ENCODE results near the gene SLC14A1. TPM values are rescaled to one million over a fixed set of nuclear protein-coding genes. Genes with fewer than 3 reads are reported as not detected.

The SLC14A1 gene
- total RNA-seq, 2 donors from 2014 or later, result 11.4 to 23.9 TPM

DNA sequence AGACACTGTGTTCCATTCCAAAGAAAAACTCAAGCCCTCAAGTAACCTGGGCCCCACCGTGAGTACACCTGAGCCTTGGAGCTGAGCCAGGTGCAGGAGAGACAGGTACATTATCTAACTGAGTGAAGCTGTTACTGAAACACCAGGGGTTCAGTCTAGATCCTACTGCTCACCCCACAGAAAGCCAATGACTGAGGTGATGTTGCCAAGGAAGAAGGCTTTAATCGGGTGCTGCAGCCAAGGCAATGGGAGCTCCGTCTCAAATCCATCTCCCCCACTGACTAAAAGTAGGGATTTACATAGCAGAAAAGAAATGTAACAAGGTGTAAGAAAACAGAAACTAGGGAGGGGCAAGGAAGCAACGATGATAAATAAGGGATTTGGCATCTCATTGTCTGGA lies 15.2 kb upstream of the SLC14A1 start:
- Histone ChIP-seq H3K27ac (no peak overlapping the region), H3K4me1 (no peaks in the 10 kb centered on the region), H3K4me3 (no peak overlapping the region), H3K36me3 (no peaks in the 10 kb centered on the region), H3K27me3 (no peaks in the 10 kb centered on the region), H3K9me3 (peaks cover 0 to 3% of the 10 kb centered on the region in 2 donors)
- DNase-seq (ENCODE audit: low spot score), result no peak
- TF ChIP-seq, protein P1, sequence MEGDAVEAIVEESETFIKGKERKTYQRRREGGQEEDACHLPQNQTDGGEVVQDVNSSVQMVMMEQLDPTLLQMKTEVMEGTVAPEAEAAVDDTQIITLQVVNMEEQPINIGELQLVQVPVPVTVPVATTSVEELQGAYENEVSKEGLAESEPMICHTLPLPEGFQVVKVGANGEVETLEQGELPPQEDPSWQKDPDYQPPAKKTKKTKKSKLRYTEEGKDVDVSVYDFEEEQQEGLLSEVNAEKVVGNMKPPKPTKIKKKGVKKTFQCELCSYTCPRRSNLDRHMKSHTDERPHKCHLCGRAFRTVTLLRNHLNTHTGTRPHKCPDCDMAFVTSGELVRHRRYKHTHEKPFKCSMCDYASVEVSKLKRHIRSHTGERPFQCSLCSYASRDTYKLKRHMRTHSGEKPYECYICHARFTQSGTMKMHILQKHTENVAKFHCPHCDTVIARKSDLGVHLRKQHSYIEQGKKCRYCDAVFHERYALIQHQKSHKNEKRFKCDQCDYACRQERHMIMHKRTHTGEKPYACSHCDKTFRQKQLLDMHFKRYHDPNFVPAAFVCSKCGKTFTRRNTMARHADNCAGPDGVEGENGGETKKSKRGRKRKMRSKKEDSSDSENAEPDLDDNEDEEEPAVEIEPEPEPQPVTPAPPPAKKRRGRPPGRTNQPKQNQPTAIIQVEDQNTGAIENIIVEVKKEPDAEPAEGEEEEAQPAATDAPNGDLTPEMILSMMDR (IDR thresholded peaks at IDR 0.05), result no peak

DNA sequence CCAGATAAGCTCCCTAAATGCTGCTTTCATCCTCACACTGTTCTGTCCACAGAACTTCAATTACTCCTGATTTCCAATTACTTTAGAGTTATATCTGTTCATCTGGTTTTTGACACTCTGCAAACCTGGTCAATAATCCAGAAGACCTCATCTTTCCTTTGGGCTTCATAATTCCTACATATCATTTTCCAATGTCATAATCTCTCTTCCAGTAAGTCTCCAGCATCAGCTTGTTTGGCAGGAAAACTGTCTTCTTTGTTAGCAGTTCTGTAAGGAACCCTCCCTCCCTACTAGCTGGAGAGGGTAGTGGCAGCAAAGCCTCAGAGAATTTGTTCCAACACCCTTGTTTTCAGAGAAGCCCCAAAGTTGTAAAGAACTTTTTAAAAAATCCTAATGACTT lies 11.9 kb upstream of the SLC14A1 start:
- Histone ChIP-seq H3K36me3 (no peaks in the 10 kb centered on the region), H3K27ac (no peak overlapping the region), H3K4me3 (no peak overlapping the region), H3K4me1 (no peaks in the 10 kb centered on the region), H3K9me3 (peaks cover 0 to 3% of the 10 kb centered on the region in 2 donors), H3K27me3 (no peaks in the 10 kb centered on the region)
- TF ChIP-seq, protein P1 (IDR thresholded peaks at IDR 0.05), result no peak
- DNase-seq (ENCODE audit: low spot score), result no peak

DNA sequence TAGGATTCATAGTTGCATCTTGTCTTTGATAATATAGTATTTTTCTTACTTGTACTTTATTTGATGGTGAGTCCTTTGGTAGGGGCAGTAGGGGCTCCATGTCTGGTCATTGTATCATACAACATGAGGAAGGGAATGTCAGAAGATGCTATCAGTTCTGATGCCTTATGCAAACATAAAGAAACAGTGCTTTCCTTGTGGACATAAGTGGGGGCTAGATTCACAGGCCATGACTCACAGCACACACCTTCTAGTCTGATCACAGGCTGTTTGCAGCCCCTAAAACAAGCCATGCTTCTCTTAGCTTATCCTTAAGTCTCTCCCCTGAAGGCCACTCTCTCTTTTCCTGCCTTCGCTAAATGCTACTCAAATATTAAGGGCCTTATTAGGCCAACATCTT lies 10.7 kb upstream of the SLC14A1 start:
- peaks cover 0 to 3% of the 10 kb centered on the region in 2 donors for H3K9me3 ChIP-seq
- no peak for DNase-seq (ENCODE audit: low spot score)
- no peak overlapping the region for H3K27ac ChIP-seq
- no peaks in the 10 kb centered on the region for H3K36me3 ChIP-seq
- TF ChIP-seq, protein P1 (IDR thresholded peaks at IDR 0.05), result no peak
- no peaks in the 10 kb centered on the region for H3K4me1 ChIP-seq
- no peaks in the 10 kb centered on the region for H3K27me3 ChIP-seq
- no peak overlapping the region for H3K4me3 ChIP-seq

DNA sequence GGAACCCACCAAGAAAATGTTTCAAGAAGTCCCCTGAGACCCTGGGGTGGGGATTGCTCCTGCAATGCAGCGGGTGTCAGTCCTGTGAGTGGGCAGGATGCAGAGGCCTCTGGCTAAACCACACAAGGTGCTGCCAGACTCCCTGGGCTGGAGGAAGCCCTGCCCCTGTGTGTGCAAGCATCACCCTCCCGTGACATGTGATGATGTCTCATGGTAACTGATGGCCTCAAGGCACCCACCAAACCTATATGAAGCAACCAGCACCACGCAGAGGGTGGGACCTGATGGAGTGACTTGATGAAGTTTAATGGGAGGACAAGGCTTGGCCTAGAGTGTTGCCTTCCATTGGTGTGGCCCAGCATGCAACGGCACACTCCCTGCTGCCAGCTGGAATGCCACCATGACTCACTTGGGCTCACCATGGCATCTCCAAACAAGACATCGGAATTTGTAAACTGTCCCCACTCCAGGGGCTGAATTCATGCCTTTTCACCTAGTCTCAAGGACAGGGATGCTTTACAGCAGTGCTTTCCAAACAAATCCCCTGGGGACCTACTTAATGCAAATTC lies 8.7 kb upstream of the SLC14A1 start:
- Histone ChIP-seq H3K4me1 (no peaks in the 10 kb centered on the region), H3K9me3 (no peaks in the 10 kb centered on the region), H3K36me3 (no peaks in the 10 kb centered on the region), H3K4me3 (no peak overlapping the region), H3K27ac (no peak overlapping the region), H3K27me3 (no peaks in the 10 kb centered on the region)
- TF ChIP-seq, protein P1 (IDR thresholded peaks at IDR 0.05), result no peak
- DNase-seq (ENCODE audit: low spot score), result no peak

DNA sequence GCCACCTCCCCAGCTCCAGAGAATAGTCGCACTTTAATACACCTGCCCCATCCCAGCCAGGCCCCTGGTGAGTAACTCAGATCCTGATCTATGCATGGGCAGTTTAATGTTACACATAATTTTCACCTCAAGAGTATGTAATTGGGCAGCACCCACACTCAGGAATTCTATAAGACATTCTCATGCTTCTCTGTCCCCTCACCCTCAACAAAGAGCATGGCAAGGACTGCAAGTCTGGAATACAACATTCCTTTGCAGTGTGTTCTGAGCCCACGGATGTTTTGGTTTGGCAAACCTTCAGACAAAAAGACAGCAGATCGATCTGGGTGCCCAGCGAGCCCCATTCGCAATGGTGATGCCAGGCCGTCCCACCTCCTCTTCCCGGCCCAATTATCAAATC lies 4.9 kb upstream of the SLC14A1 start:
- Histone ChIP-seq H3K4me3 (no peak overlapping the region), H3K36me3 (no peaks in the 10 kb centered on the region), H3K27ac (no peak overlapping the region), H3K9me3 (no peaks in the 10 kb centered on the region), H3K27me3 (no peaks in the 10 kb centered on the region), H3K4me1 (no peaks in the 10 kb centered on the region)
- TF ChIP-seq, protein P1 (IDR thresholded peaks at IDR 0.05), result no peak
- DNase-seq (ENCODE audit: low spot score), result no peak

DNA sequence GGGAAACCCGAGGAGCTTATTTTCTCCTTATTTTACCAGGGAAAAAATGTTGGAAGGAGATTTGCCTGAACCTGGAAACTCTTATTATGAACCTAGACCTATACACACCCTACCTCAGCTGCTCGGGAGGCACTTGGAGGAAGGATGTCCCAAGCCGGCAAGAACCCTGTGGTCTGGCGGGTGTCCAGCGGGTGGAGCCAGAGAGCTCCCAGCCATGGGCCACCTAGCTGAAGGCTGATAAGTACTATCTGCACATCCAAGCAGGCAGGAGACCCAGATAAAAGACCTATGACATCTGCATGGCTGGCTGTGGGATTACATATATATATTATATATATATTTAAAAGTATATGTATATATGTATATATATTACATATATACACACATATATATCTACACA lies 1.1 kb upstream of the SLC14A1 start:
- DNase-seq (ENCODE audit: low spot score), result peak; percentile 78
- Histone ChIP-seq H3K27ac (no peak overlapping the region), H3K36me3 (no peaks in the 10 kb centered on the region), H3K4me3 (no peak overlapping the region), H3K4me1 (no peaks in the 10 kb centered on the region), H3K9me3 (no peaks in the 10 kb centered on the region), H3K27me3 (no peaks in the 10 kb centered on the region)
- TF ChIP-seq, protein P1 (IDR thresholded peaks at IDR 0.05), result peak; percentile 33 to 81

Data from right atrium auricular region (tissue), 2 donors.